IPS-NIHi11 (cell line): ENCODE measurements around the gene PIGM.

Source experiments
- DNase-seq: peaks from one replicate; pipeline ENCODE4 v3.0.0; 2012; ENCODE audit warnings: mixed read lengths, low spot score

Gene PIGM

GRCh38 chr1:160031365-160032164, at the start of gene PIGM:
Gene PIGM, minus strand, starts transcription at chr1:160031990. Its CDS starts 251 bp downstream, at chr1:160031739.
- DNase-seq, result peak; percentile 98

DNA sequence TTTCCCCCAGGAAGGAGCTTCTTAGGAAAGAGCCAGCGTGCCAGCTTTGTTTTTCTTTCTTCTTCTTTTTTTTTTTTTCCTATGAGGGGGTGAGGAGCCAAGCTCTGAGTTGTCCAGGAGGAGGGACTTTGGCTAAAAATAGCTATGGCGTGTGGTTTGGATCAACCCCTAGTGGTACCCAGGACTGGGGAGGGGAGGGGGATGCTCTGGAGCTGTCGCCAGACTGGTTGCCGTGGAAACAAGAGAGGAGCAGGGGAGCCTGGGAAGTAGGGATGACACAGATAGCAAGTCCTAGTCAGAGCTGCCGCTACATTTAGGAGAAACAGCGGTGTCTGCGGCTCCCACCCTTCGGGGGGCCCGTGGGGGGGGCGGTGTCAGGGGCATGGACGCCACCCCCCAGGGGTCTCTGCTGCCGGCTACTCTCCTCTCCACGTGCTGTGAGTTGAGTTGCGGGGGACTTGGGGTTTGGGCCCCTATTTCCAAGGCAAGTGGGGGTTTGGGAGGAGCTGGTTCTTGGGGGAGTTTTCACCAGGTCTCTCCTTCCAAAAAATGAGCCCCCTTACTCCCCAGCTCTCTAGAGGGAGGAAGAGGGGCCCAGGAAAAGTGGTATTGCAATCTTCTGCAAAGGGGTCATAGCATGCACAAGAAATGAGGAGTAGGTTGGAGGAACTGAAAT, 49.6 kb upstream of the PIGM start, which contains the start of gene KCNJ9:
Gene KCNJ9 (plus strand): TSS at position 278 of the 676 bp plus-strand sequence. CDS start 2,493 bp downstream, outside the sequence.
- peak; percentile 60 for DNase-seq

DNA sequence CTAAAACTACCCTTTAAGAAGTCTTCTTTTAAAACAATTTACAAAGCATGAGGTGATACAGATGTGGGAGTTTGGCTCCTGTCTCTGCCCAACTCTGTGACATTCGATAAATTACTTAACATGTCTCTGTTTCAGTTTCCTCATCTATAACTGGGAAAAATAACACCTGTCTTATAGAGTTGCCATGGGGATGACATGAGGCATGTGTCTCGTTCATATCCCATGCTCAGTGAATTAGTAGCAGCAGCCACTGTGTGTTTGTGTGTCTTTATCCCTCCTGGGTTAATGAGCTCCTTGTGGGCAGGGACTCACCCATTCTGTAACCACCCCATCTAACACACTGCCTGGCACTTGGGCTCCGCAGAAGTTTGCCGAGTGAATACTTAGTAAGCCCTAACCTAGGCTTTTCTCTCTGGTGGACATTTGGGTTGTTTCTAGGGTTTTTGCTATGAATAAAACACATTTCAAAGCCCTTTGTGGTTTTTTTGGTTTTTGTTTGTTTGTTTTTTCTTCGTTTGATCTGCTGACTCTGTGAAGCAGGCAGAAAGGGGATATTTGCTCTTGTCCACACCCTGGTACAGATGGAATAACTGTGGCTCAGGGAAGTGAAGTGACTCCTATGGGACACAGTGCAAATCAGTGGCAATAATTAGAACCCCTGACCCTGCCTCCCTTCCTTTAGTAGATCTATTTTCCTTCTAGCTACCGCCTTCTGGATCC, 48.8 kb upstream of the PIGM start:
- no peak for DNase-seq

DNA sequence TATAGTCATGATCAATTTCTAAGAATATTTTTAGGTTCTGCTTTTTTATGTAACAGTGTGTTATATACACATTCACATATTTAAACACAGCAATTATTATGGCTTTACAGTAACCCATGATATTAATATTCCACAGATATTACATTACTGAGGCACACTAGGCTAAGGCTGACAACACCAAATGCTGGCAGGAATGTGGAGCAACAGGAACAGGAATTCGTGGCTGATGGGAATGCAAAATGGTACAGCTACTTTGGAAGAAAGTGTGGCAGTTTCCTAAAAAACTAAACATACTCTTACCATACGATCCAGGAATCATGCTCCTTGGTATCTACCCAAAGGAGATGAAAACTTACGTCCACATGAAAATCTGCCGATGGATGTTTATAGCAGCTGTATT, 47.7 kb upstream of the PIGM start:
- DNase-seq, result no peak

DNA sequence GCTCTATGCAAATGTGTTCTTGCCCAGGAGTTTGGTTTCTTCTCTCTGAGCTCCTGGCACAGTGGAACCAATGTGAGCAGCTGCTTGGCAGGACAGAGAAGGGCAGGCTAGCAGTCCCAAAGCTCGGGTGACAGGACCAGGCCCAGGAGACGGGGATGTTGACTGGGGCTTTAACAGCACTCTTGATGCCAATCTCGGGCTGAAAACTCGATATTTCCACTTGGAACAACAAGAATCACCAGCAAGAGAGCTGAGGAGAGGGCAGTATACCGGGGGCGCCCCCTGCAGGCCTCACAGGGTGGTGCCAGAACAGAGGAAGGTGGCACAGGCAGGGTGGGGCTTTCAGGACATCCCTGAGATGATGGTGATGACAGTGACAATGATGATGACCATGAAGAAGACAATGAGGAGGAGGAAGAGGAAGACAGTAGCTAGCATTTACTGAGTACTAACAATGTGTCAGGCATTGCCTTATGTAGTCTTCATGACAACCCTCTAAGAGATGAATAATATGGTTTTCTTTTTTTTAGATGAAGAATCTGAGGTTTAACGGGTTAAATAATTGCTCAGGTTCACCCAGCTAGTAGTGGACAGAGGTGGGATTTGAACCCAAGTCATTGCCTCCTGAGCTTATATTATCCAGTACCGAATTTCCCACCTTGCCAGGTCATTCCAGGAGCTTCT, 46.9 kb upstream of the PIGM start:
- DNase-seq, result peak; percentile 70

DNA sequence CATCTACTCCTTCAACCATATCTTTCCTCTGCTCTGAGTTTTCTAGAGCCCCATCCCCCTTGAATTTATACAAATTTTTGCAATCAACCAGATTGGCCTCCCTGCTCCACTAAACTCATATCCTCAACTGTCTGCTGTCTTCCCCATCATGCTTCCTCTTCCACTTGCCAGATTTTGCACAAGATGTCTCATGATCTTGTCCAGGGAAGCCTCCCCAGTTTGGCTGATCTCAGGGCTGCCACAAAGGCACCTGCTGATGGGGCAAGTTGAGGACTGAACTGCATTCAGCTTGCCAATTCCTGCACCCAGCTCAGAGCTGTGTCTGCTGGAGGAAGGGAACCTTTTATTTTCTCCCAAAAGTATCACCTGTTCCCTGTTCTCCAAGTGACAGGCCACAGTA, 45.7 kb upstream of the PIGM start:
- DNase-seq, result no peak

DNA sequence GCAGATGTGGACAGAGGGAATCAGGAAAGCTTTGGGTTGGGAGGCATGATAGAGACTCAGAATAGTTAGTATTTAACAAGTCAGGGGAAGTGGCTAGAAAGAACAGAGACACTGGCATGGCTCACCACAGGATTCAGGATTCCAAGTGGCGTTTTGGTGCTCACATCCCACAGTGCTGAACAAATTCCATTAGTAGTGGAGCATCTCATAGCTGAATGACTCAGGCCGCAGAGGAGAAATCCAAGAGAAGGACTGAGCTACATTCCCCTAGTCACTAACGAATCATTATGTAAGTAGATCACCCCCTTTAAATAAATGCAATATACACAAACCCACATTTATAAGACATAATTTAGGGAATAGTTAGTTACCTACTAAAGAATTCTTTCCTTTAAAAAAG, 44.5 kb upstream of the PIGM start:
- DNase-seq, result no peak

- DNase-seq, result no peak
These were observed 44.0 kb upstream of the PIGM start for GRCh38 chr1:160075836-160076235.

DNA sequence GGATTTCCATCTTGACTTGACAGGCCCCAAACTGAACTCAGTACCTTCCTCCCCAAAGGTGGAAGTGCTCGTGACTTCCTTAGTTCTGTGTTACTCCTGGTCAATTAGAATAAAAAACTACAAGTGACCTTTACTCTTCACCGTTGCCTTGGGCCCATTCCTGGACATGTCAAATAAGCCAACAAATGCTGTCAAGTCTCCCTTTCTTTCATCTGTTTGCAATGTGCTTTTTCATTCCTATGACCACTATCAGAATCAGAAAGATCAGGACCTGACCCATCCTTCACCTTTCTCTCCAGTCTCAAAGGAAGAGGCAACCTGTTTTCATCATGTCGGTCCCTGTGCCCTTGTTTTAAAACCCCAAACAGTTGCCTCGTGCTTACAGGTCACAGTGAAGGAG, 43.1 kb upstream of the PIGM start:
- no peak for DNase-seq

GRCh38 chr1:160071289-160071688, 39.5 kb upstream of the PIGM start:
- DNase-seq, result no peak

DNA sequence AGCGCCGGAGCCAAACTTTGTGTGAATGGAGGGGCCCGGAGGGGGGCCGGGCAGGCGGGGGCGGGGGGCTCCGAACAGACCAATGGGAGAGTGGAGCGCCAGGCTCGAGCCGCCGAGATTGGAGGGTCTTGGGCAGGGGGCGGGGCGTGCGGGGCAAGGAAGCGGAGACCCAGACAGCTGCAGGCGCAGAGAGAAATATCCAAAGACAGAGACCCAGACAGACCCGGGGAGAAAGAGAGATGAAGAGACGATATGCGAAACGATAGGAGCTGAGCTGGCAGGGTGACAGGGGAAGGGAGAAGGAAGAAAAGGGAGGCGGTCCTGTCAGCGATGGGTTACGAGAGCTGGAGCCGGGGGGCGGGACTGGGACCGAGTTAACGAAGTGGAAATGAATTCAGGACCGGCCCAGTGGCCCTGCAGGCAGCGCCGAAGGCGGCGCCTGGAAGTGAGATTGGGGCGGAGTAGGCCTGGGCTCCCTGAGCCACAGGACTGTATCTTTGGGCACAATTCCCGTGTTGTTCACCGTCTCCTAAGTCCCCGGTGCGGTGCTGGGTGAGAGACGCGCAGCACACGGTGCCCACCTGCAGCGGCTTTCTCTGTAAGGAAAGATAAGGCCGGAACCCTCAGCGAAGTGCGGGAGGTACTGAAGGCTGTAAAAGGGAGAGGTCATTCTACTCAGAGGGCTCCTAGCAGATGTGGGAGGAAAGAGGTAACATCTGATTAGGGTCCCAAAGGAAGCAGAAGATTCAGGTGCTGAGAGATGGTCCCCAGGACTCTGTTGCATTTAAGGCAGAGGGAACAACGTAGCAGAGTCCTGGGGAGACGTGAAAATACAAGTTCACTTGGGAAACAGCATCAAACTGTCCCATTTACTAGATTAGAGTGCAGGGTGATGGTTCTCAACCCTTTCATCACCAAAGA, 38.7 kb upstream of the PIGM start:
- peak; percentile 96 for DNase-seq

GRCh38 chr1:160069460-160070231, 37.9 kb upstream of the PIGM start, which contains the start of gene KCNJ10:
Gene KCNJ10, minus strand, starts transcription at chr1:160070160. Its CDS starts 27,628 bp downstream, at chr1:160042532.
- DNase-seq, result no peak

GRCh38 chr1:160068225-160068624, 36.4 kb upstream of the PIGM start:
- no peak for DNase-seq

- no peak for DNase-seq
These were observed 35.3 kb upstream of the PIGM start for GRCh38 chr1:160066829-160067745.

- no peak for DNase-seq
These were observed 33.0 kb upstream of the PIGM start for GRCh38 chr1:160064746-160065145.

GRCh38 chr1:160064164-160064563, 32.4 kb upstream of the PIGM start:
- DNase-seq, result no peak

DNA sequence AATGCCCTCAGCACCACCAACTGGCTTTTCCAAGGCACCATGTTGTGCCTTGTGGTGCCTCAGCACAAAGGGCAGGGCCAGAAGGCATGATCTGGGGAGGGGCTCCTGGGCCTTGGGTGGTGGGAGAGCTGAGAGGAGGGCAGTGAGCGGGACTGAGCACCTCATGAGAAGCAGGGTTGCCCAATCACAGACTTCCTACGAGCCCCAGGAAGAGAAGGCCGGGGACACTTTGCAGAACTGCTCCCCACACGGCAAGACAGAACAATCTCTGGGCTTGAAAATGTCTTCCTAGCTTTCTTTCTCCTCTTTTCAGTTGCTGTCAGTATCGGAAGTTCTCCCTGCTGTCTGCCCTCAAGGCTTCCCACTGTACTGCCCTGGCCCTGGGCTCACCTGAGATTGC, 31.4 kb upstream of the PIGM start:
- no peak for DNase-seq

- peak; percentile 44 for DNase-seq
These were observed 30.4 kb upstream of the PIGM start for GRCh38 chr1:160062230-160062532.
